Gastroesophageal sphincter (tissue), 3 donors: ENCODE measurements around the gene OS9.

Experiments
- EP300 ChIP-seq: sonication (generic); formaldehyde crosslinking; IDR thresholded peaks from one replicate; pipeline ENCODE4 v1.6.1; 2017; ENCODE audit warnings: antibody characterized with exemption, mild to moderate bottlenecking
- POLR2A ChIP-seq, 2 donors: fragments of 450-650 bp; IDR thresholded peaks; one replicate each; pipeline ENCODE4 v1.6.1; 2017; ENCODE audit warnings: antibody characterized with exemption in 2 of 2, mild to moderate bottlenecking in 2 of 2, moderate library complexity in 1 of 2
- POLR2AphosphoS5 ChIP-seq: sonication (generic); formaldehyde crosslinking; IDR thresholded peaks from one replicate; pipeline ENCODE4 v1.6.1; 2017; ENCODE audit warnings: antibody characterized with exemption
- TF ChIP-seq, protein P1 (sequence below), 4 experiments: fragments of 200-600 bp in 2 of 4; fragments of 450-650 bp in 2 of 4; sonication (generic) in 1 of 4; IDR thresholded peaks; one replicate each; pipeline ENCODE4 v1.5.1; 2017 to 2019; ENCODE audit warnings: antibody characterized with exemption in 4 of 4, mild to moderate bottlenecking in 2 of 4, moderate library complexity in 2 of 4

DNA sequence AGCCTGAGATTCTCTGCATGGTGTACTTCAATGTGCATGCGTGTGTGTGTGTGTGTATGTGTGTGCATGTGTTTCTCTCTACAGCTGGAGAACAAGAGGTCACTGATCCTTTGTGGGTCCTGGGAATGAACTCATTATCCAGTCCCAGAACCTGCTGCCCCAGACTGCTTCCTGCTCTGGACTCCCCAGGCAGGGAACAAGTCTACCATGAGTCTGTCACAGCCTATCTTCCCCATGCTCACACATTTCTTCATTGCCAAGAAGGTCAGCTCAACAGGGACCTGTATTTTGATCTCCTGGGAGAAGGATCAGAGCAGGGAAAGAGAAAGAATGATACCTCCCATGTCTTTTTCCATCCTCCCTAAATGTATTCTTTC is 47.5 kb downstream of the OS9 start:
- TF ChIP-seq, protein P1, sequence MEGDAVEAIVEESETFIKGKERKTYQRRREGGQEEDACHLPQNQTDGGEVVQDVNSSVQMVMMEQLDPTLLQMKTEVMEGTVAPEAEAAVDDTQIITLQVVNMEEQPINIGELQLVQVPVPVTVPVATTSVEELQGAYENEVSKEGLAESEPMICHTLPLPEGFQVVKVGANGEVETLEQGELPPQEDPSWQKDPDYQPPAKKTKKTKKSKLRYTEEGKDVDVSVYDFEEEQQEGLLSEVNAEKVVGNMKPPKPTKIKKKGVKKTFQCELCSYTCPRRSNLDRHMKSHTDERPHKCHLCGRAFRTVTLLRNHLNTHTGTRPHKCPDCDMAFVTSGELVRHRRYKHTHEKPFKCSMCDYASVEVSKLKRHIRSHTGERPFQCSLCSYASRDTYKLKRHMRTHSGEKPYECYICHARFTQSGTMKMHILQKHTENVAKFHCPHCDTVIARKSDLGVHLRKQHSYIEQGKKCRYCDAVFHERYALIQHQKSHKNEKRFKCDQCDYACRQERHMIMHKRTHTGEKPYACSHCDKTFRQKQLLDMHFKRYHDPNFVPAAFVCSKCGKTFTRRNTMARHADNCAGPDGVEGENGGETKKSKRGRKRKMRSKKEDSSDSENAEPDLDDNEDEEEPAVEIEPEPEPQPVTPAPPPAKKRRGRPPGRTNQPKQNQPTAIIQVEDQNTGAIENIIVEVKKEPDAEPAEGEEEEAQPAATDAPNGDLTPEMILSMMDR (IDR thresholded peaks at IDR 0.05): no peak
- TF ChIP-seq POLR2AphosphoS5 (no peak), POLR2A (IDR thresholded peaks at IDR 0.05) (no peak), EP300 (no peak)
